Lower lobe of right lung (tissue), 2 donors: ENCODE measurements around the gene CEP152. TPM values are rescaled to one million over a fixed set of nuclear protein-coding genes. Genes with fewer than 3 reads are reported as not detected.

ENCODE experiments used
- ATAC-seq, 2 donors: fragments of 200-7000 bp; cut with Tn5 transposase; one replicate each; pipeline ENCODE4 v1.9.1; 2020 to 2022; ENCODE audit warnings: mild to moderate bottlenecking in 2 of 2, moderate library complexity in 2 of 2
- DNase-seq: peaks from one replicate; pipeline ENCODE4 v3.0.0-alpha.2; 2020
- H3K27ac ChIP-seq: fragments of 200-600 bp; one replicate; pipeline ENCODE4 v1.8.0; 2022
- H3K27me3 ChIP-seq: fragments of 200-600 bp; one replicate; pipeline ENCODE4 v1.8.0; 2022; ENCODE audit warnings: low read depth
- H3K36me3 ChIP-seq: fragments of 200-600 bp; one replicate; pipeline ENCODE4 v1.8.0; 2022; ENCODE audit warnings: mild to moderate bottlenecking
- H3K4me1 ChIP-seq: fragments of 200-600 bp; one replicate; pipeline ENCODE4 v1.8.0; 2022
- H3K4me3 ChIP-seq: fragments of 200-600 bp; one replicate; pipeline ENCODE4 v1.8.0; 2022; ENCODE audit warnings: mild to moderate bottlenecking
- H3K9me3 ChIP-seq: fragments of 200-600 bp; one replicate; pipeline ENCODE4 v1.8.0; 2022
- intact Hi-C: fragments of 100-400 bp; cut with DNase I; formaldehyde crosslinking; loops from one replicate; pipeline ENCODE4 v1.11.0; 2022
- long read RNA-seq: library from polyadenylated mRNA; unstranded; transcript quantifications from one replicate; pipeline ENCODE4 v2.0.0, GENCODE V29; 2021
- total RNA-seq: library from RNA; stranded (reverse); fragmentation: NEBNext Ultra II Directional; extraction: Animal tissue kit (Norgen Biotek cat#: 25700); gene quantifications from one replicate; pipeline ENCODE4 v1.2.1, GENCODE V29; 2021
- TF ChIP-seq, protein P1 (sequence below): fragments of 200-600 bp; IDR thresholded peaks from one replicate; pipeline ENCODE4 v1.8.0; 2022; ENCODE audit warnings: antibody characterized with exemption, mild to moderate bottlenecking
- donor health status: DM: no; HTN: yes; CAD: no; lungs with severe emphysema.

Gene CEP152, protein sequence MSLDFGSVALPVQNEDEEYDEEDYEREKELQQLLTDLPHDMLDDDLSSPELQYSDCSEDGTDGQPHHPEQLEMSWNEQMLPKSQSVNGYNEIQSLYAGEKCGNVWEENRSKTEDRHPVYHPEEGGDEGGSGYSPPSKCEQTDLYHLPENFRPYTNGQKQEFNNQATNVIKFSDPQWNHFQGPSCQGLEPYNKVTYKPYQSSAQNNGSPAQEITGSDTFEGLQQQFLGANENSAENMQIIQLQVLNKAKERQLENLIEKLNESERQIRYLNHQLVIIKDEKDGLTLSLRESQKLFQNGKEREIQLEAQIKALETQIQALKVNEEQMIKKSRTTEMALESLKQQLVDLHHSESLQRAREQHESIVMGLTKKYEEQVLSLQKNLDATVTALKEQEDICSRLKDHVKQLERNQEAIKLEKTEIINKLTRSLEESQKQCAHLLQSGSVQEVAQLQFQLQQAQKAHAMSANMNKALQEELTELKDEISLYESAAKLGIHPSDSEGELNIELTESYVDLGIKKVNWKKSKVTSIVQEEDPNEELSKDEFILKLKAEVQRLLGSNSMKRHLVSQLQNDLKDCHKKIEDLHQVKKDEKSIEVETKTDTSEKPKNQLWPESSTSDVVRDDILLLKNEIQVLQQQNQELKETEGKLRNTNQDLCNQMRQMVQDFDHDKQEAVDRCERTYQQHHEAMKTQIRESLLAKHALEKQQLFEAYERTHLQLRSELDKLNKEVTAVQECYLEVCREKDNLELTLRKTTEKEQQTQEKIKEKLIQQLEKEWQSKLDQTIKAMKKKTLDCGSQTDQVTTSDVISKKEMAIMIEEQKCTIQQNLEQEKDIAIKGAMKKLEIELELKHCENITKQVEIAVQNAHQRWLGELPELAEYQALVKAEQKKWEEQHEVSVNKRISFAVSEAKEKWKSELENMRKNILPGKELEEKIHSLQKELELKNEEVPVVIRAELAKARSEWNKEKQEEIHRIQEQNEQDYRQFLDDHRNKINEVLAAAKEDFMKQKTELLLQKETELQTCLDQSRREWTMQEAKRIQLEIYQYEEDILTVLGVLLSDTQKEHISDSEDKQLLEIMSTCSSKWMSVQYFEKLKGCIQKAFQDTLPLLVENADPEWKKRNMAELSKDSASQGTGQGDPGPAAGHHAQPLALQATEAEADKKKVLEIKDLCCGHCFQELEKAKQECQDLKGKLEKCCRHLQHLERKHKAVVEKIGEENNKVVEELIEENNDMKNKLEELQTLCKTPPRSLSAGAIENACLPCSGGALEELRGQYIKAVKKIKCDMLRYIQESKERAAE (N-terminal part only)
- total RNA-seq = 6.5 TPM
- long read RNA-seq, partial matches to known transcripts = 1 of 3 reads
- long read RNA-seq, other reads (novel, unspliced or antisense) = 2 of 3 reads

- Histone ChIP-seq H3K4me1 (peaks cover 16% of the 10 kb centered on the region), H3K36me3 (no peaks in the 10 kb centered on the region), H3K27me3 (no peaks in the 10 kb centered on the region), H3K27ac (peak within 1 kb of the TSS; percentile 12), H3K4me3 (peak within 1 kb of the TSS; percentile 65), H3K9me3 (no peaks in the 10 kb centered on the region)
- DNase-seq = peak; percentile 98
- intact Hi-C loops = no loop called here
- TF ChIP-seq, protein P1, sequence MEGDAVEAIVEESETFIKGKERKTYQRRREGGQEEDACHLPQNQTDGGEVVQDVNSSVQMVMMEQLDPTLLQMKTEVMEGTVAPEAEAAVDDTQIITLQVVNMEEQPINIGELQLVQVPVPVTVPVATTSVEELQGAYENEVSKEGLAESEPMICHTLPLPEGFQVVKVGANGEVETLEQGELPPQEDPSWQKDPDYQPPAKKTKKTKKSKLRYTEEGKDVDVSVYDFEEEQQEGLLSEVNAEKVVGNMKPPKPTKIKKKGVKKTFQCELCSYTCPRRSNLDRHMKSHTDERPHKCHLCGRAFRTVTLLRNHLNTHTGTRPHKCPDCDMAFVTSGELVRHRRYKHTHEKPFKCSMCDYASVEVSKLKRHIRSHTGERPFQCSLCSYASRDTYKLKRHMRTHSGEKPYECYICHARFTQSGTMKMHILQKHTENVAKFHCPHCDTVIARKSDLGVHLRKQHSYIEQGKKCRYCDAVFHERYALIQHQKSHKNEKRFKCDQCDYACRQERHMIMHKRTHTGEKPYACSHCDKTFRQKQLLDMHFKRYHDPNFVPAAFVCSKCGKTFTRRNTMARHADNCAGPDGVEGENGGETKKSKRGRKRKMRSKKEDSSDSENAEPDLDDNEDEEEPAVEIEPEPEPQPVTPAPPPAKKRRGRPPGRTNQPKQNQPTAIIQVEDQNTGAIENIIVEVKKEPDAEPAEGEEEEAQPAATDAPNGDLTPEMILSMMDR = no peak
- ATAC-seq = peak; percentile 99
Observed at GRCh38 chr15:48810414-48811324, at the start of gene CEP152. CEP152 (minus strand) TSS chr15:48811069; CDS start chr15:48805649, 5,420 bp downstream.

GRCh38 chr15:48859426-48859825 is 48.6 kb upstream of the CEP152 start:
- intact Hi-C loops = no loop called here
- DNase-seq = no peak
- Histone ChIP-seq H3K4me3 (no peak overlapping the region), H3K4me1 (no peaks in the 10 kb centered on the region), H3K27ac (no peak overlapping the region), H3K9me3 (no peaks in the 10 kb centered on the region), H3K27me3 (no peaks in the 10 kb centered on the region), H3K36me3 (no peaks in the 10 kb centered on the region)
- TF ChIP-seq, protein P1 = no peak
- ATAC-seq = no peak

GRCh38 chr15:48858401-48858800 is 47.5 kb upstream of the CEP152 start:
- intact Hi-C loops = no loop called here
- no peaks in the 10 kb centered on the region for H3K4me1 ChIP-seq
- DNase-seq = no peak
- no peaks in the 10 kb centered on the region for H3K36me3 ChIP-seq
- TF ChIP-seq, protein P1 = no peak
- no peak overlapping the region for H3K27ac ChIP-seq
- H3K27me3 ChIP-seq = no peaks in the 10 kb centered on the region
- no peak for ATAC-seq
- no peaks in the 10 kb centered on the region for H3K9me3 ChIP-seq
- no peak overlapping the region for H3K4me3 ChIP-seq

- TF ChIP-seq, protein P1 = no peak
- no peak overlapping the region for H3K4me3 ChIP-seq
- no peaks in the 10 kb centered on the region for H3K27me3 ChIP-seq
- DNase-seq (no peak), ATAC-seq (peak in 1 of 2 donors; percentile 16)
- intact Hi-C loops = no loop called here
- no peaks in the 10 kb centered on the region for H3K36me3 ChIP-seq
- H3K4me1 ChIP-seq = no peaks in the 10 kb centered on the region
- H3K27ac ChIP-seq = no peak overlapping the region
- H3K9me3 ChIP-seq = no peaks in the 10 kb centered on the region
Observed at GRCh38 chr15:48856942-48857341, 46.1 kb upstream of the CEP152 start.
